ENCODE measurements around the gene NPTN. TPM values are rescaled to one million over a fixed set of nuclear protein-coding genes. Genes with fewer than 3 reads are reported as not detected.

Gene NPTN
- total and polyA plus RNA-seq, 2 donors (not counting 1 experiment from before 2014, with no cell fraction given), result 152 to 372 TPM

DNA sequence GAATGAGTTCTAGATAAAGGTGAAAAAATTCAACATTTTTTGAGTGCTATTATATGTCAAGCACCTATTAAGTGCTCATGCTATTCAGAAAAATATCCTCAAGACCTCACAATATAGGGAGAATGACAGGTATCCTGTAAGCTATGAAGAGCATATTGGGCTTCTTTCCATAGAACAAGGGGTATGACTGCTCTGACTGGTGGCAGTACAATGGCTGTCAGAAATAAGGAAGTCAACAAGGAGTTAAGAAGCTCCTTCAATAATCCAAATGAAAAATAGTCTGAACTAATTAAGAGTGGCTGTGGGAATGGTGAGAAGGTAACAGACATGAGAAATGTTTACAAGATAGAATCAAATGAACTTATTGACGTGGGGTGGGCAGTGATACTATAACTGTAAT lies 24.7 kb downstream of the NPTN start:
- Histone ChIP-seq H3K27me3 (ENCODE audit: control insufficient read depth, insufficient read depth, low read length) (no peaks in the 10 kb centered on the region), H3K79me2 (ENCODE audit: control insufficient read depth, insufficient read depth, low read length) (peaks cover 88% of the 10 kb centered on the region), H2AFZ (ENCODE audit: low read length) (no peak overlapping the region), H4K20me1 (ENCODE audit: control insufficient read depth, extremely low read depth, insufficient read depth, low read length) (no peaks in the 10 kb centered on the region), H3K36me3 (ENCODE audit: control insufficient read depth, insufficient read depth, low read length) (no peaks in the 10 kb centered on the region), H3K4me1 (ENCODE audit: control insufficient read depth, extremely low read depth, insufficient read depth, low read length) (peaks cover 13% of the 10 kb centered on the region), H3K9ac (ENCODE audit: insufficient read depth, low read length) (no peak overlapping the region), H3K9me3 (ENCODE audit: control insufficient read depth, insufficient read depth, low read depth, low read length) (no peaks in the 10 kb centered on the region), H3K4me3 (replicated peaks in 1 of 4; ENCODE audit: control extremely low read depth in 1 of 4, insufficient read depth in 1 of 4, low read depth in 3 of 4, low read length in 4 of 4) (no peak overlapping the region), H3K4me2 (ENCODE audit: extremely low read depth, insufficient read depth, low read length) (peak overlapping the region; percentile 18), H3K27ac (ENCODE audit: insufficient read depth, low read length) (no peak overlapping the region)
- TF ChIP-seq, protein P1, sequence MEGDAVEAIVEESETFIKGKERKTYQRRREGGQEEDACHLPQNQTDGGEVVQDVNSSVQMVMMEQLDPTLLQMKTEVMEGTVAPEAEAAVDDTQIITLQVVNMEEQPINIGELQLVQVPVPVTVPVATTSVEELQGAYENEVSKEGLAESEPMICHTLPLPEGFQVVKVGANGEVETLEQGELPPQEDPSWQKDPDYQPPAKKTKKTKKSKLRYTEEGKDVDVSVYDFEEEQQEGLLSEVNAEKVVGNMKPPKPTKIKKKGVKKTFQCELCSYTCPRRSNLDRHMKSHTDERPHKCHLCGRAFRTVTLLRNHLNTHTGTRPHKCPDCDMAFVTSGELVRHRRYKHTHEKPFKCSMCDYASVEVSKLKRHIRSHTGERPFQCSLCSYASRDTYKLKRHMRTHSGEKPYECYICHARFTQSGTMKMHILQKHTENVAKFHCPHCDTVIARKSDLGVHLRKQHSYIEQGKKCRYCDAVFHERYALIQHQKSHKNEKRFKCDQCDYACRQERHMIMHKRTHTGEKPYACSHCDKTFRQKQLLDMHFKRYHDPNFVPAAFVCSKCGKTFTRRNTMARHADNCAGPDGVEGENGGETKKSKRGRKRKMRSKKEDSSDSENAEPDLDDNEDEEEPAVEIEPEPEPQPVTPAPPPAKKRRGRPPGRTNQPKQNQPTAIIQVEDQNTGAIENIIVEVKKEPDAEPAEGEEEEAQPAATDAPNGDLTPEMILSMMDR (conservative IDR thresholded peaks at IDR 0.05 in 1 of 2, IDR thresholded peaks at IDR 0.05 in 1 of 2; ENCODE audit: low read depth in 1 of 2, low read length in 2 of 2), result no peak
- no peak for TF ChIP-seq EZH2 (IDR thresholded peaks at IDR 0.05; ENCODE audit: low read length, missing control alignments)
- DNase-seq (ENCODE audit: low read depth in 2 of 2), result no peak

DNA sequence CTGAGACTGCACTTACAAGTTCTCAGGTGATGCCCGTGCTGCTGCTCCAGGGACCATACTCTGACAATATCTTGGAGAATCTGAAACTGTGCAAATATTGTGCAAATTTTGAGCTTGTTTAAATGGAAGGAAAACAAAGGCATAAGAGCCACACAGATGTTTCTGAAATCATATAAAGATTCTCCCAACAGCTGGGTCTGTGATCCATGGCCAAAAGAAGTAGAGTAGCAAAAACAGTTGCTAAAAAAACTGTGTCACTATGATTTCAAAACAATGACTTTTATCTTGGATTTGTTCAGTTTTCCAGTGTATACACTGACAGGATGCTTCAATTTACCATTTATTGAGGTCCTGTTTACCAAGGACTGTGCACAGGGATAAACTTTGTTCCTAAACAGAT lies 25.3 kb downstream of the NPTN start:
- H4K20me1 ChIP-seq (ENCODE audit: control insufficient read depth, extremely low read depth, insufficient read depth, low read length), result no peaks in the 10 kb centered on the region
- no peak overlapping the region for H3K4me2 ChIP-seq (ENCODE audit: extremely low read depth, insufficient read depth, low read length)
- H3K79me2 ChIP-seq (ENCODE audit: control insufficient read depth, insufficient read depth, low read length), result peaks cover 90% of the 10 kb centered on the region
- no peaks in the 10 kb centered on the region for H3K27me3 ChIP-seq (ENCODE audit: control insufficient read depth, insufficient read depth, low read length)
- no peak overlapping the region for H3K9ac ChIP-seq (ENCODE audit: insufficient read depth, low read length)
- H3K36me3 ChIP-seq (ENCODE audit: control insufficient read depth, insufficient read depth, low read length), result no peaks in the 10 kb centered on the region
- no peak for TF ChIP-seq EZH2 (IDR thresholded peaks at IDR 0.05; ENCODE audit: low read length, missing control alignments)
- H3K27ac ChIP-seq (ENCODE audit: insufficient read depth, low read length), result no peak overlapping the region
- DNase-seq (ENCODE audit: low read depth in 2 of 2), result no peak
- H3K9me3 ChIP-seq (ENCODE audit: control insufficient read depth, insufficient read depth, low read depth, low read length), result no peaks in the 10 kb centered on the region
- peaks cover 13% of the 10 kb centered on the region for H3K4me1 ChIP-seq (ENCODE audit: control insufficient read depth, extremely low read depth, insufficient read depth, low read length)
- H3K4me3 ChIP-seq (replicated peaks in 1 of 4; ENCODE audit: control extremely low read depth in 1 of 4, insufficient read depth in 1 of 4, low read depth in 3 of 4, low read length in 4 of 4), result no peak overlapping the region
- no peak overlapping the region for H2AFZ ChIP-seq (ENCODE audit: low read length)

DNA sequence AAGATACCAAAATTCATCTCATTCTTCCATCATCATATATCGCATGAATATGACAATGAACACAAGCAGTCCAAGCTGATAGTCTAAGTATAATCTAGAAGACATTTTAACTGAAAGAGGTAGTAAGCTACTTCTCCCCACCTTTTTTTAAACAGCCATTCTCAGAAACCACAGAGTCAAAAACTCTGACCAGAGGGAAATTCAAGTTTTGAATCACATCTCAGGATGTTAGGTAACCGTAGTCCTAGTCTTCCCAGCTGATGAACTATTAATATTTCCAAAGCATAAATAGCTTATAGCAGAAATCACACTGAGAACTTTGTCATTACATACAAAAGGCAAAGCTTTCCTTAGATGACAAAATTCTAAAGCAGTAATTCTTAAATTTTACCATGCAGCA lies 25.8 kb downstream of the NPTN start:
- Histone ChIP-seq H3K27ac (ENCODE audit: insufficient read depth, low read length) (no peak overlapping the region), H3K27me3 (ENCODE audit: control insufficient read depth, insufficient read depth, low read length) (no peaks in the 10 kb centered on the region), H3K79me2 (ENCODE audit: control insufficient read depth, insufficient read depth, low read length) (peaks cover 89% of the 10 kb centered on the region), H3K4me1 (ENCODE audit: control insufficient read depth, extremely low read depth, insufficient read depth, low read length) (peaks cover 16% of the 10 kb centered on the region), H3K4me3 (replicated peaks in 1 of 4; ENCODE audit: control extremely low read depth in 1 of 4, insufficient read depth in 1 of 4, low read depth in 3 of 4, low read length in 4 of 4) (no peak overlapping the region), H3K36me3 (ENCODE audit: control insufficient read depth, insufficient read depth, low read length) (no peaks in the 10 kb centered on the region), H4K20me1 (ENCODE audit: control insufficient read depth, extremely low read depth, insufficient read depth, low read length) (no peaks in the 10 kb centered on the region), H2AFZ (ENCODE audit: low read length) (no peak overlapping the region), H3K9me3 (ENCODE audit: control insufficient read depth, insufficient read depth, low read depth, low read length) (no peaks in the 10 kb centered on the region), H3K9ac (ENCODE audit: insufficient read depth, low read length) (no peak overlapping the region), H3K4me2 (ENCODE audit: extremely low read depth, insufficient read depth, low read length) (no peak overlapping the region)
- no peak for DNase-seq (ENCODE audit: low read depth in 2 of 2)
- no peak for TF ChIP-seq EZH2 (IDR thresholded peaks at IDR 0.05; ENCODE audit: low read length, missing control alignments)
- TF ChIP-seq, protein P1 (conservative IDR thresholded peaks at IDR 0.05 in 1 of 2, IDR thresholded peaks at IDR 0.05 in 1 of 2; ENCODE audit: low read depth in 1 of 2, low read length in 2 of 2), result no peak
